Endothelial cell of umbilical vein (primary cell): ENCODE measurements around the gene SNX25. TPM values are rescaled to one million over a fixed set of nuclear protein-coding genes. Genes with fewer than 3 reads are reported as not detected.

Experiments
- BruUV-seq: library from RNA; stranded (reverse); fragments of 400-500 nt; replicated peaks from 2 replicates; lab custom pipeline; 2021; lab: Mats Ljungman, UMichigan
- CTCF ChIA-PET: fragments of 300-600, 350-600 bp; sonication (Branson Sonifier 250); formaldehyde crosslinking; loops from one replicate; lab custom pipeline; 2021; ENCODE audit warnings: antibody characterized with exemption, inconsistent platforms; lab: Charles Lee
- POLR2A ChIA-PET: fragments of 300-600, 350-600 bp; sonication (Branson Sonifier 250); formaldehyde crosslinking; loops from one replicate; lab custom pipeline; 2021; ENCODE audit warnings: antibody characterized with exemption, inconsistent platforms; lab: Charles Lee
- DNase-seq: peaks from one replicate; pipeline ENCODE4 v3.0.0-alpha.2; 2011; ENCODE audit warnings: low read depth, low spot score
- FAIRE-seq: peaks from 2 replicates; lab custom pipeline; 2011; peaks lifted over from hg19 to GRCh38; lab: Jason Lieb, UNC
- H2AFZ ChIP-seq: 2 replicates; pipeline ENCODE4 v1.6.0; 2012; ENCODE audit warnings: low read depth, low read length, control low read depth, inconsistent platforms
- H3K27ac ChIP-seq: 2 replicates; pipeline ENCODE4 v1.5.1; 2011; ENCODE audit warnings: low read depth, mild to moderate bottlenecking, control low read depth, low read length, moderate library complexity; ENCODE audit not compliant: insufficient read depth
- H3K27me3 ChIP-seq, 2 experiments: 2 replicates each; pipeline versions ENCODE4 v1.6.0 to v1.6.1; 2011; ENCODE audit warnings: low read length in 2 of 2, mixed read lengths in 1 of 2; ENCODE audit not compliant: control insufficient read depth in 2 of 2, insufficient read depth in 2 of 2
- H3K36me3 ChIP-seq, 2 experiments: 2 replicates in 1 of 2; 3 replicates in 1 of 2; pipeline ENCODE4 v1.5.1; 2011; ENCODE audit warnings: low read length in 2 of 2, mild to moderate bottlenecking in 1 of 2, moderate library complexity in 1 of 2; ENCODE audit not compliant: control insufficient read depth in 2 of 2, insufficient read depth in 2 of 2; ENCODE audit errors: extremely low read depth in 1 of 2
- H3K4me1 ChIP-seq: 3 replicates; pipeline ENCODE4 v1.5.1; 2011; ENCODE audit warnings: mild to moderate bottlenecking, low read length; ENCODE audit not compliant: control insufficient read depth, insufficient read depth; ENCODE audit errors: extremely low read depth
- H3K4me2 ChIP-seq: 2 replicates; pipeline ENCODE4 v1.6.1; 2011; ENCODE audit warnings: low read length, control low read depth, mixed read lengths; ENCODE audit not compliant: insufficient read depth
- H3K4me3 ChIP-seq, 3 experiments: fragments of 200-600 bp in 1 of 3; sonication (generic), shearing (Covaris generic) in 1 of 3; replicated peaks in 1 of 3; 2 replicates each; pipeline ENCODE4 v1.5.1; 2011 to 2016; ENCODE audit warnings: control low read depth in 3 of 3, low read length in 3 of 3, mild to moderate bottlenecking in 2 of 3, inconsistent platforms in 1 of 3, low read depth in 1 of 3, moderate library complexity in 1 of 3; ENCODE audit not compliant: insufficient read depth in 1 of 3
- H3K79me2 ChIP-seq: 2 replicates; pipeline ENCODE4 v1.6.0; 2012; ENCODE audit warnings: low read length, inconsistent platforms; ENCODE audit not compliant: control insufficient read depth, insufficient read depth
- H3K9ac ChIP-seq: replicated peaks from 2 replicates; pipeline ENCODE3; 2011; ENCODE audit warnings: low read length, control low read depth; ENCODE audit not compliant: insufficient read depth; ENCODE audit errors: extremely low read depth
- H3K9me1 ChIP-seq: replicated peaks from 3 replicates; pipeline ENCODE4 v1.6.0; 2011; ENCODE audit warnings: mild to moderate bottlenecking, low read length; ENCODE audit not compliant: control insufficient read depth, insufficient read depth; ENCODE audit errors: extremely low read depth
- H3K9me3 ChIP-seq: replicated peaks from 2 replicates; pipeline ENCODE4 v1.5.1; 2012; ENCODE audit warnings: low read length, inconsistent platforms; ENCODE audit not compliant: control insufficient read depth, insufficient read depth
- H4K20me1 ChIP-seq: replicated peaks from 2 replicates; pipeline ENCODE3; 2011; ENCODE audit warnings: mild to moderate bottlenecking, low read length; ENCODE audit not compliant: control insufficient read depth, insufficient read depth; ENCODE audit errors: extremely low read depth
- FOS ChIP-seq: IDR thresholded peaks from 2 replicates; pipeline ENCODE4 v1.6.1; 2011; ENCODE audit warnings: mild to moderate bottlenecking, low read length, moderate library complexity, borderline replicate concordance; ENCODE audit not compliant: insufficient read depth
- POLR2AphosphoS5 ChIP-seq: IDR thresholded peaks from 2 replicates; pipeline ENCODE4 v1.6.1; 2012; ENCODE audit warnings: low read depth, mild to moderate bottlenecking, control low read depth, low read length, moderate library complexity; ENCODE audit not compliant: insufficient read depth
- dilution Hi-C: fragments of 300-500 bp; cut with MboI; formaldehyde crosslinking; loops from one replicate; pipeline ENCODE4 v1.15.0; 2019; ENCODE audit warnings: low sequenced_read_pairs; ENCODE audit not compliant: extremely low pct_ligation_motif_present
- intact Hi-C: fragments of 100-400 bp; cut with micrococcal nuclease; formaldehyde crosslinking; loops from one replicate; pipeline ENCODE4 v1.10.0; 2022
- polyA plus RNA-seq, 4 experiments: library from polyadenylated mRNA; depleted of rRNA in 3 of 4; stranded (reverse) in 3 of 4; unstranded in 1 of 4; fragments of >200 nt; gene quantifications; 2 replicates each; pipeline versions ENCODE4 v1.2.1 to v1.2.3, GENCODE V29; 2011 to 2012; ENCODE audit warnings: missing spikeins in 1 of 4
- total RNA-seq: library from RNA; stranded (reverse); gene quantifications from 2 replicates; pipeline ENCODE4 v1.2.3, GENCODE V29; 2021
- TF ChIP-seq, protein P1 (sequence below), 2 donors: IDR thresholded peaks; 1 replicate in 1 of 2; 2 replicates in 1 of 2; pipeline ENCODE4 v1.5.1; 2011; ENCODE audit warnings: low read length in 2 of 2, mild to moderate bottlenecking in 2 of 2, moderate library complexity in 2 of 2, control low read depth in 1 of 2, inconsistent platforms in 1 of 2, low read depth in 1 of 2; ENCODE audit not compliant: insufficient read depth in 1 of 2; ENCODE audit errors: extremely low read depth in 1 of 2

Gene SNX25
- total and polyA plus RNA-seq, 2 donors (not counting 3 experiments of a cell fraction or from before 2014, with no cell fraction given), result 6.6 to 16.1 TPM

DNA sequence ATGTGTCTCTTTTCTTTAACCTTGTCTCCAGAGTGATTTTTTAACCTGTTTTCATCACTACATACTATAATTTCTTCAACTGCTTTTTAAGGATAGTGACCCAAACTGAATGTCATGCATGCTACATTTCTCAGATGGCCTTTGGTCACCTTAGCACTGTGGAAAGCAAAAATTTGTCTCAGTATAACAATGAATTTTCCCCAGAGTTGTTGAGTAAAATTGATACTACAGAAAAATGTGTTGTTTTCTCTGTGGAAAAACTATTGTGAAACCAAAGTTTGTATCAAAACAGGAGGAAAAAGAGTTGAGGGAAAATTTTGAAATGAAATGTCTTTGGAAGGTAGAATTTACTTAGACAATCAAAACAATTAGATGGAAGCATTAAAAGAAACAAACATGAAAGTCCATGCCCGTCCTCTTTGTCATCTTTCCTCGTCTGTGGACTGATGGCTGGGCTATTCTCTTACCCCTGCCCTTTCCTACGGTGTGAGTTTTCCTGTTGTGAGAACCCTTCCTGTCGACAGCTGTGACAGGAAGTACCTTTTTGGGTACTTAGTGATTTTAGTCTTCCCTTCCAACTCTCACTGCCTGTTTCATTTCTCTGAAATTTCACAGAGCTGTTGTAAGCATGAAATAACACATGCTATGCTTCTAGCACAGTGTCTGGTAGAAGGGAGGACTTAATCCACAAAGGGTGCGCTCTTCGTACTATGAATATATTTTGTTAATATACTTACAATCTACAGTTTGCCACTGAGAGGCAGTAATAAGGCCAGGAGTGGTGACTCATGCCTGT is 135.5 kb downstream of the SNX25 start:
- CTCF ChIA-PET, result interaction anchor here (1.0 to 1.7 kb wide), 2 partner anchors 10 to 11 kb away, joined by 3 to 5 read pairs; no protein-coding TSS in a partner anchor
- intact Hi-C loops, result loop anchor here (1.0 to 10.0 kb wide), 4 partner anchors 13 to 250 kb away; partner anchors contain the start of gene ANKRD37

More for the DNA sequence above, 135.5 kb downstream of the SNX25 start:
- FAIRE-seq (peak; percentile 84), DNase-seq (peak; percentile 51)
- Histone ChIP-seq H3K27me3 (no peaks in the 10 kb centered on the region), H3K79me2 (no peaks in the 10 kb centered on the region), H2AFZ (peak overlapping the region; percentile 82), H3K4me1 (peaks cover 19% of the 10 kb centered on the region), H3K9me3 (no peaks in the 10 kb centered on the region), H3K27ac (peak overlapping the region; percentile 62), H3K9me1 (no peaks in the 10 kb centered on the region), H3K4me3 (peak overlapping the region in 1 of 3 experiments; percentile 12), H4K20me1 (no peaks in the 10 kb centered on the region), H3K4me2 (peak overlapping the region; percentile 64), H3K36me3 (peaks cover 0 to 2% of the 10 kb centered on the region in 2 experiments), H3K9ac (peak overlapping the region; percentile 2)
- dilution Hi-C loops, result no loop called here
- POLR2A ChIA-PET, result no interaction called here
- BruUV-seq, result TSS peak; percentile 70
- TF ChIP-seq FOS (peak; percentile 28), POLR2AphosphoS5 (peak; percentile 33)
- TF ChIP-seq, protein P1, sequence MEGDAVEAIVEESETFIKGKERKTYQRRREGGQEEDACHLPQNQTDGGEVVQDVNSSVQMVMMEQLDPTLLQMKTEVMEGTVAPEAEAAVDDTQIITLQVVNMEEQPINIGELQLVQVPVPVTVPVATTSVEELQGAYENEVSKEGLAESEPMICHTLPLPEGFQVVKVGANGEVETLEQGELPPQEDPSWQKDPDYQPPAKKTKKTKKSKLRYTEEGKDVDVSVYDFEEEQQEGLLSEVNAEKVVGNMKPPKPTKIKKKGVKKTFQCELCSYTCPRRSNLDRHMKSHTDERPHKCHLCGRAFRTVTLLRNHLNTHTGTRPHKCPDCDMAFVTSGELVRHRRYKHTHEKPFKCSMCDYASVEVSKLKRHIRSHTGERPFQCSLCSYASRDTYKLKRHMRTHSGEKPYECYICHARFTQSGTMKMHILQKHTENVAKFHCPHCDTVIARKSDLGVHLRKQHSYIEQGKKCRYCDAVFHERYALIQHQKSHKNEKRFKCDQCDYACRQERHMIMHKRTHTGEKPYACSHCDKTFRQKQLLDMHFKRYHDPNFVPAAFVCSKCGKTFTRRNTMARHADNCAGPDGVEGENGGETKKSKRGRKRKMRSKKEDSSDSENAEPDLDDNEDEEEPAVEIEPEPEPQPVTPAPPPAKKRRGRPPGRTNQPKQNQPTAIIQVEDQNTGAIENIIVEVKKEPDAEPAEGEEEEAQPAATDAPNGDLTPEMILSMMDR (IDR thresholded peaks at IDR 0.05; ENCODE audit: extremely low read depth in 1 of 2, insufficient read depth in 1 of 2, low read depth in 1 of 2, low read length in 2 of 2), result no peak
